Measurements from ENCODE around the gene KCNH3.

GRCh38 chr12:49562831-49563230 is 24.0 kb downstream of the KCNH3 start:
- no peak for TF ChIP-seq POLR2A (IDR thresholded peaks at IDR 0.05; ENCODE audit: low read depth, low read length)
- no peak for TF ChIP-seq POLR2AphosphoS5 (IDR thresholded peaks at IDR 0.05; ENCODE audit: low read depth, low read length)
